OCI-LY1 (cell line): ENCODE results near the gene PARD3.

ENCODE experiments used
- H2AFZ ChIP-seq: fragments of 200-600 bp; sonication (generic), shearing (Covaris generic); 2 replicates; pipeline ENCODE4 v1.6.0; 2014; ENCODE audit warnings: antibody characterized with exemption, mild to moderate bottlenecking, low read length
- H3F3A ChIP-seq: fragments of 200-600 bp; sonication (generic), shearing (Covaris generic); 2 replicates; pipeline ENCODE4 v1.6.0; 2014; ENCODE audit warnings: mild to moderate bottlenecking, antibody characterized with exemption, low read length, moderate library complexity; ENCODE audit not compliant: insufficient read depth
- H3K27ac ChIP-seq: fragments of 200-600 bp; sonication (generic); 2 replicates; pipeline ENCODE4 v1.5.1; 2014; ENCODE audit warnings: low read length, mixed run types, mild to moderate bottlenecking, low read depth; ENCODE audit not compliant: poor library complexity, severe bottlenecking
- H3K27me3 ChIP-seq: fragments of 200-600 bp; sonication (generic); 2 replicates; pipeline ENCODE4 v1.6.0; 2014; ENCODE audit warnings: antibody characterized with exemption, mild to moderate bottlenecking, low read length, moderate library complexity; ENCODE audit not compliant: insufficient read depth
- H3K36me3 ChIP-seq: fragments of 200-600 bp; sonication (generic); 2 replicates; pipeline ENCODE4 v1.6.1; 2014; ENCODE audit warnings: mild to moderate bottlenecking, antibody characterized with exemption, low read length, moderate library complexity, mixed read lengths; ENCODE audit not compliant: insufficient read depth
- H3K4me1 ChIP-seq: fragments of 200-600 bp; sonication (generic); 2 replicates; pipeline ENCODE4 v1.5.1; 2014; ENCODE audit warnings: mild to moderate bottlenecking, low read length, moderate library complexity; ENCODE audit not compliant: insufficient read depth, severe bottlenecking
- H3K4me2 ChIP-seq: fragments of 200-600 bp; sonication (generic), shearing (Covaris generic); 2 replicates; pipeline ENCODE4 v1.6.1; 2014; ENCODE audit warnings: low read length
- H3K4me3 ChIP-seq: fragments of 200-600 bp; sonication (generic); 2 replicates; pipeline ENCODE4 v1.5.1; 2014; ENCODE audit warnings: low read length, low read depth, mild to moderate bottlenecking, mixed read lengths; ENCODE audit not compliant: poor library complexity, severe bottlenecking
- H3K79me2 ChIP-seq: fragments of 200-600 bp; shearing (Covaris generic); 2 replicates; pipeline ENCODE4 v1.6.1; 2016; ENCODE audit warnings: mixed run types, low read length, mixed read lengths; ENCODE audit not compliant: insufficient read depth
- H3K9ac ChIP-seq: fragments of 200-600 bp; sonication (generic), shearing (Covaris generic); 2 replicates; pipeline ENCODE4 v1.6.1; 2014; ENCODE audit warnings: mild to moderate bottlenecking, low read length, mixed read lengths
- H3K9me2 ChIP-seq: fragments of 200-600 bp; sonication (generic), shearing (Covaris generic); 2 replicates; pipeline ENCODE4 v1.6.1; 2014; ENCODE audit warnings: low read depth, mild to moderate bottlenecking, low read length, mixed read lengths
- H3K9me3 ChIP-seq: fragments of 200-600 bp; shearing (Covaris generic); 2 replicates; pipeline ENCODE4 v1.6.1; 2014; ENCODE audit warnings: low read length, mixed read lengths
- H4K20me1 ChIP-seq: fragments of 200-600 bp; sonication (generic), shearing (Covaris generic); 2 replicates; pipeline ENCODE4 v1.6.0; 2016; ENCODE audit warnings: mild to moderate bottlenecking, low read length; ENCODE audit not compliant: insufficient read depth
- CTCF ChIP-seq: fragments of 200-600 bp; sonication (generic), shearing (Covaris generic); IDR thresholded peaks from 2 replicates; pipeline ENCODE4 v1.5.1; 2017; ENCODE audit warnings: mild to moderate bottlenecking, antibody characterized with exemption, low read length, moderate library complexity, mixed read lengths
- EZH2 ChIP-seq: fragments of 200-600 bp; sonication (generic), shearing (Covaris generic); IDR thresholded peaks from 2 replicates; pipeline ENCODE4 v1.8.0; 2017; ENCODE audit warnings: borderline replicate concordance, mixed run types, mild to moderate bottlenecking, antibody characterized with exemption, low read length, moderate library complexity, mixed read lengths

PARD3 gene

GRCh38 chr10:34155812-34156211, 659.3 kb downstream of the PARD3 start:
- Histone ChIP-seq H3K9ac (no peak overlapping the region), H3K4me3 (no peak overlapping the region), H3K27ac (no peak overlapping the region), H4K20me1 (no peaks in the 10 kb centered on the region), H2AFZ (no peak overlapping the region), H3K4me2 (no peak overlapping the region), H3K9me2 (no peaks in the 10 kb centered on the region), H3K4me1 (no peaks in the 10 kb centered on the region), H3K36me3 (no peaks in the 10 kb centered on the region), H3K9me3 (no peaks in the 10 kb centered on the region), H3K27me3 (no peaks in the 10 kb centered on the region), H3K79me2 (no peaks in the 10 kb centered on the region), H3F3A (no peaks in the 10 kb centered on the region)
- TF ChIP-seq CTCF, result no peak
- TF ChIP-seq EZH2, result no peak

- Histone ChIP-seq H3K4me3 (no peak overlapping the region), H3F3A (no peaks in the 10 kb centered on the region), H3K9ac (no peak overlapping the region), H3K79me2 (no peaks in the 10 kb centered on the region), H3K27me3 (no peaks in the 10 kb centered on the region), H4K20me1 (no peaks in the 10 kb centered on the region), H3K4me1 (no peaks in the 10 kb centered on the region), H3K27ac (no peak overlapping the region), H3K9me3 (no peaks in the 10 kb centered on the region), H2AFZ (no peak overlapping the region), H3K36me3 (no peaks in the 10 kb centered on the region), H3K4me2 (no peak overlapping the region), H3K9me2 (no peaks in the 10 kb centered on the region)
- TF ChIP-seq CTCF (no peak), EZH2 (no peak)
These were observed 660.7 kb downstream of the PARD3 start for GRCh38 chr10:34154383-34154900.

GRCh38 chr10:34153663-34154382, 661.3 kb downstream of the PARD3 start:
- Histone ChIP-seq H3K27me3 (no peaks in the 10 kb centered on the region), H2AFZ (no peak overlapping the region)
- no peak for TF ChIP-seq EZH2
- TF ChIP-seq CTCF, result no peak

More at GRCh38 chr10:34153663-34154382, 661.3 kb downstream of the PARD3 start:
- H3K9me3 ChIP-seq, result no peaks in the 10 kb centered on the region
- no peak overlapping the region for H3K4me2 ChIP-seq
- H3K4me3 ChIP-seq, result no peak overlapping the region
- no peak overlapping the region for H3K27ac ChIP-seq
- no peaks in the 10 kb centered on the region for H3F3A ChIP-seq
- no peak overlapping the region for H3K9ac ChIP-seq
- no peaks in the 10 kb centered on the region for H4K20me1 ChIP-seq
- H3K36me3 ChIP-seq, result no peaks in the 10 kb centered on the region
- no peaks in the 10 kb centered on the region for H3K79me2 ChIP-seq
- no peaks in the 10 kb centered on the region for H3K9me2 ChIP-seq
- no peaks in the 10 kb centered on the region for H3K4me1 ChIP-seq
